Endothelial cell (in vitro differentiated cells): ENCODE measurements around the gene EIF3I. TPM values are rescaled to one million over a fixed set of nuclear protein-coding genes. Genes with fewer than 3 reads are reported as not detected.

ENCODE experiments used
- DNase-seq: peaks from one replicate; pipeline ENCODE4 v3.0.0; 2021; ENCODE audit warnings: low spot score
- H3K27ac Mint-ChIP-seq: one replicate; pipeline ENCODE4 v1.8.0; 2021; ENCODE audit warnings: mixed read lengths, inconsistent platforms; ENCODE audit not compliant: unreplicated experiment
- H3K27me3 Mint-ChIP-seq: one replicate; pipeline ENCODE4 v1.8.0; 2021; ENCODE audit warnings: mild to moderate bottlenecking, moderate library complexity, mixed read lengths, inconsistent platforms; ENCODE audit not compliant: unreplicated experiment
- H3K36me3 Mint-ChIP-seq: one replicate; pipeline ENCODE4 v1.8.0; 2021; ENCODE audit warnings: mild to moderate bottlenecking, low read depth, mixed read lengths, inconsistent platforms; ENCODE audit not compliant: unreplicated experiment
- H3K4me1 Mint-ChIP-seq: one replicate; pipeline ENCODE4 v1.8.0; 2021; ENCODE audit warnings: mild to moderate bottlenecking, mixed read lengths, inconsistent platforms; ENCODE audit not compliant: unreplicated experiment
- H3K4me3 Mint-ChIP-seq: one replicate; pipeline ENCODE4 v1.8.0; 2021; ENCODE audit warnings: mild to moderate bottlenecking, mixed read lengths, inconsistent platforms; ENCODE audit not compliant: unreplicated experiment
- H3K9me3 Mint-ChIP-seq: one replicate; pipeline ENCODE4 v1.8.0; 2021; ENCODE audit warnings: mixed read lengths, inconsistent platforms; ENCODE audit not compliant: unreplicated experiment
- CTCF ChIP-seq: fragments of 200-600 bp; sonication (generic); IDR thresholded peaks from one replicate; pipeline ENCODE4 v1.5.0; 2021; ENCODE audit warnings: antibody characterized with exemption; ENCODE audit not compliant: unreplicated experiment
- total RNA-seq: library from RNA; stranded (reverse); fragmentation: NEBNext Ultra II Directional; extraction: Animal tissue kit (Norgen Biotek cat#: 25700); gene quantifications from one replicate; pipeline ENCODE4 v1.2.1, GENCODE V29; 2021; ENCODE audit not compliant: unreplicated experiment

The EIF3I gene
- total RNA-seq, 1 donor from 2014 or later, result 174 TPM

- no peak for TF ChIP-seq CTCF
- Mint-ChIP-seq H3K27ac (peak within 1 kb of the TSS; percentile 93), H3K36me3 (peaks cover 37% of the 10 kb centered on the region), H3K9me3 (no peaks in the 10 kb centered on the region), H3K4me1 (peaks cover 26% of the 10 kb centered on the region), H3K27me3 (peaks cover 4% of the 10 kb centered on the region), H3K4me3 (peak within 1 kb of the TSS; percentile 92)
- DNase-seq, result peak; percentile 89
These were observed 42.6 kb upstream of the EIF3I start, which contains the start of gene TXLNA for GRCh38 chr1:32179443-32180185. Gene TXLNA, plus strand, starts transcription at chr1:32179675. Its CDS starts 671 bp downstream, at chr1:32180346.

GRCh38 chr1:32180186-32181060 is 41.8 kb upstream of the EIF3I start:
- H3K27me3 Mint-ChIP-seq, result peaks cover 8% of the 10 kb centered on the region
- H3K4me1 Mint-ChIP-seq, result peaks cover 31% of the 10 kb centered on the region
- peak overlapping the region; percentile 91 for H3K27ac Mint-ChIP-seq
- H3K36me3 Mint-ChIP-seq, result peaks cover 43% of the 10 kb centered on the region
- H3K9me3 Mint-ChIP-seq, result no peaks in the 10 kb centered on the region
- no peak for TF ChIP-seq CTCF
- peak overlapping the region; percentile 92 for H3K4me3 Mint-ChIP-seq
- DNase-seq, result peak; percentile 48

DNA sequence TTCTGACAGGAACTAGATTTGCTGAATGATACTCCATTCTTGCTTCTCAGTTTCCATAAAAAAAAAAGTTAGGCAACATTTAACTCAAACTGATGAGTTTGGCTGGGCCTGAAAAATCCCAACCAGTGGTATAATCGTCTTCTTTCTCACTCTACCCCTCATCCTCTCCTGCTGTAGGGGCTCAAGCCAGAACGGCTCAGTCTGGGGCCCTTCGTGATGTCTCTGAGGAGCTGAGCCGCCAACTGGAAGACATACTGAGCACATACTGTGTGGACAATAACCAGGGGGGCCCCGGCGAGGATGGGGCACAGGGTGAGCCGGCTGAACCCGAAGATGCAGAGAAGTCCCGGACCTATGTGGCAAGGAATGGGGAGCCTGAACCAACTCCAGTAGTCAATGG is 41.1 kb upstream of the EIF3I start:
- Mint-ChIP-seq H3K4me3 (peak overlapping the region; percentile 92), H3K27me3 (peaks cover 8% of the 10 kb centered on the region), H3K4me1 (peaks cover 31% of the 10 kb centered on the region), H3K9me3 (no peaks in the 10 kb centered on the region), H3K27ac (peak overlapping the region; percentile 91), H3K36me3 (peaks cover 46% of the 10 kb centered on the region)
- no peak for DNase-seq
- TF ChIP-seq CTCF, result no peak

- H3K36me3 Mint-ChIP-seq, result peaks cover 51% of the 10 kb centered on the region
- peak overlapping the region; percentile 91 for H3K27ac Mint-ChIP-seq
- no peaks in the 10 kb centered on the region for H3K9me3 Mint-ChIP-seq
- no peak for TF ChIP-seq CTCF
- no peak for DNase-seq
- peak overlapping the region; percentile 92 for H3K4me3 Mint-ChIP-seq
- peaks cover 34% of the 10 kb centered on the region for H3K4me1 Mint-ChIP-seq
- H3K27me3 Mint-ChIP-seq, result peaks cover 11% of the 10 kb centered on the region
These were observed 40.6 kb upstream of the EIF3I start for GRCh38 chr1:32181563-32181962.
